Islet of Langerhans (tissue), 1 donor: ENCODE measurements around the gene WIF1.

Source experiments
- FAIRE-seq: peaks from one replicate; lab custom pipeline; 2011; peaks lifted over from hg19 to GRCh38; lab: Jason Lieb, UNC

WIF1 gene

DNA sequence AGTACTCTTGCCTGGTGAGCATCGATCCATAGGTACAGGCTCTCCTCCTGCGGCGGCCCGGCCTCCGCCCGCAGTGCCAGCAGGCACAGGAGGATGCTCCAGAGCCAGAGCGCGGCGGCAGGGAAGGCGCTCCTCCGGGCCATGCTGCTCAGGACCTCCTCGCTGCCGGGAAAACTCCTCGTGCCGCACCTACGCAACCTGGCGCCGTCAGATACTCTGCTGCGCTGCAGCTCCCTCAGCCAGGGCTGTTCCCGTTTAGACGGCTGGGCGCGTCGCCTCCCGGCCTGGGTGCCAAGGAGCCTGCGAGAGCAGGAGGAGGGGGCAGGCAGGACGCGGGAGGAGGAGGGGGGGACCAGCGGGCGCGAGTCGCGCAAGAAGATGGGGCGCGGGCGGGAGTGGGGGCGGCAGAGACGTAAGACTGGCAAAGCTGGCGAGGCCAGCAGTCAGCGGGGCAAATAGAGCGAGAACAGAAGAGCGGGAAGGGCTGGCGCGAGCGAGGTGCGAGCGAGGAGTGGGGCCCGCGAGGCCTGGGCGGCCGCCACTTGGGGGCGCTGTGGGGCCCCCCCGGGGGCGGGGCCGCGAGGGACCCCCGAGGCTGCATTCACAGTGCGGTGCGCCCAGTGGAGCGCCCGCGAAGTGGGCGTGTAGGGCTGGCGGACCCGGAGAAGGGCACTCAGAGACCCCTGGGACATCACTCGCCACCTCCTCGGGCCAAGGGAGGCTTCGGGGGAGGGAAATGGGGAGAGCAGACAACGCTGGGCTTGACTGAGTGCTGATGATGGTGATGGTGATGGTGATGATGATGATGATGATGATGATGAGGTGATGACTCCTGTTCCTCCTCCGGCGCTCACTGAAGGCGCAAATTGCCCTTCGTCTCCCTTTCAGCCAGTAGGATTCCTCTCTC, at the start of gene WIF1:
WIF1 (minus strand) TSS at position 257 of the 907 bp plus-strand sequence; CDS start at position 143, 114 bp downstream.
- FAIRE-seq: no peak

DNA sequence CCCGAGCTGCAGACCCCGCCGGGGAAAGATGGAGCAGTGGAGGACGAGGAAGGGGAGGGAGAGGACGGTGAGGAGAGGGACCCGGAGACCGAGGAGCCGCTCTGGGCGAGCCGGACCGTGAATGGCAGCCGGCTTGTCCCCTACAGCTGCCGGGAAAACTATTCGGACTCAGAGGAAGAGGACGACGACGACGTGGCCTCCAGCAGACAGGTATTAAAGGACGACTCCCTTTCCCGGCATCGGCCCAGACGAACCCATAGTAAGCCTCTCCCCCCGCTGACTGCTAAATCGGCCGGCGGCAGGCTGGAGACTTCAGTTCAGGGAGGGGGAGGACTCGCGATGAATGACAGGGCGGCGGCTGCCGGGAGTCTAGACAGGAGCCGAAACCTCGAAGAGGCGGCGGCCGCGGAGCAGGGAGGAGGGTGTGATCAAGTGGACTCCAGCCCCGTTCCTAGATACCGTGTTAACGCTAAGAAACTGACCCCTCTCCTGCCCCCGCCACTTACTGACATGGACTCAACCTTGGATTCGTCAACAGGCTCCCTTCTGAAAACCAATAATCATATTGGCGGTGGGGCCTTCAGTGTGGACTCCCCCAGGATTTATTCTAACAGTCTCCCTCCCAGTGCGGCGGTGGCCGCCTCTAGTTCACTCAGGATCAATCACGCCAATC, 49.2 kb upstream of the WIF1 start:
- no peak for FAIRE-seq

DNA sequence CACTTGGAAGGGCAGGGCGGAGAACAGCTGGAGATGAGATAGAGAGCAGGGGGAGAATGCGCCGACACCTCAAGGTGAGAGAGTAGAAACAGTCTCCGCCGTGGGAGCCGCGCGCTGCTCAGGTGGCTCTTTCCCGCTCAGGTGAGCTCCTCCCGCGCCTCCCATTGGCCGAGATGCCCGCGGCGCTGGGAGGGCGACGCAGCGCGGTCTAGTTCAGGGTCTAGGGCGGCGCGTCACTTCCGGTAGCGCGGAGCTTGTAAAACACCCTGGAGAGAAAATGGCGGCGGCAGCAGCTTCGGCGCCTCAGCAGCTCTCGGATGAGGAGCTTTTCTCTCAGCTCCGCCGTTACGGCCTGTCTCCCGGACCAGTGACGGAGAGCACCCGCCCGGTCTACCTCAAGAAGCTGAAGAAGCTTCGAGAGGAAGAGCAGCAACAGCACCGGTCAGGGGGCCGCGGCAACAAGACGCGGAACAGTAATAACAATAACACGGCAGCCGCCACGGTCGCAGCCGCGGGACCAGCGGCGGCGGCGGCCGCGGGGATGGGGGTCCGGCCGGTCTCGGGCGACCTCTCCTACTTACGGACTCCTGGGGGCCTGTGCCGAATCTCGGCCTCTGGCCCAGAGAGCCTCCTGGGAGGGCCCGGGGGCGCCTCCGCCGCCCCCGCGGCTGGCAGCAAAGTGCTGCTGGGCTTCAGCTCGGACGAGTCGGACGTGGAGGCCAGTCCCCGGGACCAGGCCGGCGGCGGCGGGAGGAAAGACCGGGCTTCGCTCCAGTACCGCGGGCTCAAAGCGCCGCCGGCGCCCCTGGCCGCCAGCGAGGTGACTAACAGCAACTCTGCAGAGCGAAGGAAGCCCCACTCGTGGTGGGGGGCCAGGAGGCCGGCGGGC, 48.5 kb upstream of the WIF1 start, which contains the start of gene LEMD3:
LEMD3 (plus strand) TSS at position 264 of the 889 bp plus-strand sequence; CDS start at position 278, 14 bp downstream.
- FAIRE-seq: no peak

- FAIRE-seq: peak; percentile 60
Observed at GRCh38 chr12:65168681-65169319, 47.7 kb upstream of the WIF1 start.

- no peak for FAIRE-seq
Observed at GRCh38 chr12:65164774-65165173, 43.7 kb upstream of the WIF1 start.

GRCh38 chr12:65164244-65164643, 43.1 kb upstream of the WIF1 start:
- FAIRE-seq: no peak

DNA sequence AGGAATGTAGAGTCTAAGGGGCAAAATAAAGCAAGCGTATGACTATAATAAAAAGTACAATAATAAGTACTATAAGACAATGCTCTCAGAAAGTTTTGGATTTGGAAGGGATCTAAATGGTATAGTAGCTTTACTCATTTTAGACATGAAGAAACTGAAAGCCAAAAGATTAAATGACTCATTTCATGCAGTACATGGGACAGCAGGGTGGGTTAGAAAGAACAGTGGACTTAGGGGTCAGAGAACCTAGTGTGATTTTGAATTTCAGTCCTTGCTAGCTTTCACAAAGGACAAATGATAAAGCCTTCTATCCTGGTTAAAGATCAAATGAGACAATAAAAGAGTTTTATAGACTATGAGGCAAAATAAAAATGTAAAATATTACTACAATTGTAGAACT, 41.5 kb upstream of the WIF1 start:
- no peak for FAIRE-seq

DNA sequence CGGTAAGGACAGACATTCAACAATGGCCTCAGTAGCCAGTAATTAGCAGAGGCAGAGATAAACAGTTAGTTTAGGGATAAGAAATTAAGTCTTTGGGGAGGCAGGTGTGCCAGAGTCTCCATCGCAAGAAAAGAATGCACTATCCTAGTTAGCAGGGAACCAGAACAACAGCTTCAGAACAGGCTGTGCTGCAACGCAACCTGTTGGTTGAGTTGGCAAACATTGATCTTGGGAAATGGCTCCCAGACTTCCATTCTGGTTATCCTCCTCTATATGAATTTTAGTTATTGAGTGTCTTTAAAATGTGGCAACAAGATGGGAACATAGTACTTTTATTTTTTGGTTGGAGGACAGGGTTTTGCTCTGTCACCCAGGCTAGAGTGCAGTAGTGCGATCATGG, 36.0 kb upstream of the WIF1 start:
- no peak for FAIRE-seq

GRCh38 chr12:65156366-65156841, 35.3 kb upstream of the WIF1 start:
- FAIRE-seq: no peak

GRCh38 chr12:65155784-65156183, 34.7 kb upstream of the WIF1 start:
- no peak for FAIRE-seq

GRCh38 chr12:65152596-65152995, 31.5 kb upstream of the WIF1 start:
- FAIRE-seq: no peak

DNA sequence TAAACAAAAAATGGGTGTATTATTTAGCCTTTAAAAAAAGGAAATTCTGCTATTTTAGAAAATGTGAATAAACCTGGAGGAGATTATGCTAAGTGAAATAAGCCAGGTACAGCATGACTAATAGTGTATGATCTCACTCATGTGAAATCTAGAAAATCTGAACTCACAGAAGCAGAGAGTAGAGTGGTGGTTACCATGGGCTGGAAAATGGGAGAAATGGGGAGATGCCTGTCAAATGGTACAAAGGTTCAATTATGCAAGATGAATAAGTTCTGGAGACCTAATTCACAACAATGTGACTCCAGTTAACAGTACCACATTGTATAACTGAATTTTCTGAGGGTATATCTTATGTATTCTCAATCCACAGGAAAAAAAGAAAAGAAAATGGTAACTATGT, 30.9 kb upstream of the WIF1 start:
- no peak for FAIRE-seq

DNA sequence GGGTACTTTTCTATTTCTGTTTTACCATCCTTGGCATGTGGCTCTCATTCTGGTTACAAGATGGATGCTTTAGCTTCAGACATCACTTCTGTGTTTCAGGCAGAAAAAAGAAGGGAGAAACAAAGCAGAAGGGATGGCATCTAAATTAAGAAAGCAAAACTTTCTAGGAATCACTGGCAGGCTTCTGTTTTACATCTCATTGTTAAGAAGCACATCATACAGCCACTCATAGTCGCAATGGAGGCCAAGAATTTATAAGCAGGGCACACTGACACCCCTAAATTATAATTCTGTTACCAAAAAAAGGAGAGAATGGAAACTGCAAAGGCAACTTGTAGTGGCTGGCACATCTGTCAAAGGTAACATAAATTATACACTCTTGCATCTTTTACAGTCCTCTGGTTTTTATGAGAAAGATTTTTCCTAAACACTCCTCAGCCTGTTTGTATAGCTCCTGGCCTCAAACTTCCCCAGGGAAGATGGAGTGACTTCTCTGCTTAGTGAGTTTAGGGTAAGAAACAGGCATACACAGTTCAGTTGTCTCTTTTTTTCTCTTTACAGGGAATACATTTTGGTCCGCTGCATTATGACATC, 26.3 kb upstream of the WIF1 start:
- FAIRE-seq: no peak

- FAIRE-seq: no peak
Observed at GRCh38 chr12:65140738-65141137, 19.6 kb upstream of the WIF1 start.

DNA sequence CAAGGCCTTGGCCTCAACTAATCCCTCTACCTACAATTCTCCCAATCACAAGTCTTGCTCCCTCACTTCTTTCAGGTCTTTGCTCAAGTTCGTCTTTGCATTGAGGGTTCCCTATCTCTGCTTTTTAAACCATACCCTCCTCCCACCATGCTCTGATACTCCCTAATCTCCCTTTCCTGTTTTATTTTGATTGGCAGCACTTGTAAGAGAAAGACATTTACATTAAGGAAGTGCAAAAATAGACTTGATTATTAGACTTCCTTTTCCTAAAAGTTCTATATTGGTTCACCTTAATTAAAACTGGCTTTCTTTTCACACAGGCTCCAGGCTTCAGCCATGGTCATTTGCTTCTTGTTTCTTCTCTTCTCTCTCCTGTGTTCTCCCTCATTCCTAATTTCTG, 18.3 kb upstream of the WIF1 start:
- FAIRE-seq: no peak

- no peak for FAIRE-seq
Observed at GRCh38 chr12:65133879-65134278, 12.8 kb upstream of the WIF1 start.

DNA sequence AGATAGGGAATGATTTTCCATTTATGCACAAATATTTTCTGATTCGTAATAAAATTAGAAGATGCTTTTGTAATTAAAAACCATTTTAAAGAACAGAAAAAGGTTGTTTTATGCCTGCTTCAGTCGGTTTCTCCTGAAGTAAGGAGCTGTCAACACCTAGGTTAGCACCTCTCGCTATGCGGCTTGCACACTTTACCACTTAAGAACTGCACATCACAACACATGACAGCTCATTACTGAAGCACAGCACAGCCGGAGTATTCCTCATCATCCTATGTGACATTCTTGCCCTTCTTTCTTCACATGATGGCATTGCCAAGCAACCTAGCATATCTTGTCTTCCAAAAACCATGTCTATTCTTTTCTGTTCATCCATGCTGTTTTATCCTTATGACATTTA, 5.4 kb upstream of the WIF1 start:
- no peak for FAIRE-seq

DNA sequence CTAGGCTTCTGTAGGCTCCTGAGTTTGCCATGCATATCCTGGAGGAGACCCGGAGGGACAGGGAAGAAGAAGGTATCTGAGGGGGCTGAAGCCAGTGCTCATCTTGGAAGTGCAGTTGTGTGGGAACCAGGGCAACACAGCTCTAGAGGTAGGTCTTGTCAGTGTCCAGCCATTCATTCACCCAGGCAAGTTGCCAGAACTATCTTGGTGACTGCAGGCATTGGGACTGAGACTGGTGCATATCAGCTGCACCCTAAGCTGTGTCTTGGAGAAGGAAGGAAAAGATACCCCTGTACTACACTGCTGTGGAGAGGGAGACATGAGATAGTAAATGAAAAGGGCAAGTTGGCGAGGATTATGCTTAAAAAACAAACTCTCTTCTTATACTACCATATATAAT, 4.9 kb upstream of the WIF1 start:
- no peak for FAIRE-seq

- FAIRE-seq: no peak
Observed at GRCh38 chr12:65125247-65125646, 4.1 kb upstream of the WIF1 start.

- peak; percentile 78 for FAIRE-seq
Observed at GRCh38 chr12:65123435-65124063, 2.4 kb upstream of the WIF1 start.

- FAIRE-seq: no peak
Observed at GRCh38 chr12:65122703-65123102, 1.6 kb upstream of the WIF1 start.
